Breast epithelium (tissue), 3 donors: Measurements from ENCODE around the gene RXFP1.

Experiments
- POLR2A ChIP-seq: fragments of 450-650 bp; IDR thresholded peaks from one replicate; pipeline ENCODE4 v1.6.1; 2016; ENCODE audit warnings: antibody characterized with exemption, mild to moderate bottlenecking, moderate library complexity
- POLR2AphosphoS5 ChIP-seq, 3 donors: sonication (generic); formaldehyde crosslinking; IDR thresholded peaks; one replicate each; pipeline ENCODE4 v1.6.1; 2017; ENCODE audit warnings: antibody characterized with exemption in 3 of 3

GRCh38 chr4:158534727-158535126, 13.0 kb downstream of the RXFP1 start:
- TF ChIP-seq POLR2AphosphoS5 (IDR thresholded peaks at IDR 0.05) = no peak
- no peak for TF ChIP-seq POLR2A
